DND-41 (cell line): Measurements from ENCODE around the gene SIDT1.

Experiments
- ATAC-seq: fragments of 200-7000 bp; cut with Tn5 transposase; 3 replicates; pipeline ENCODE4 v1.9.1; 2021; ENCODE audit warnings: low read depth; ENCODE audit not compliant: insufficient read depth
- DNase-seq: peaks from one replicate; pipeline ENCODE4 v3.0.0-alpha.2; 2020
- H2AFZ ChIP-seq: 2 replicates; pipeline ENCODE4 v1.6.0; 2012; ENCODE audit warnings: low read depth, low read length
- H3K27ac ChIP-seq: 2 replicates; pipeline ENCODE4 v1.5.1; 2012; ENCODE audit warnings: low read length, inconsistent platforms
- H3K27me3 ChIP-seq: fragments of 200-600 bp; sonication (generic); 2 replicates; pipeline ENCODE4 v1.6.0; 2012; ENCODE audit warnings: low read length, mild to moderate bottlenecking, inconsistent platforms; ENCODE audit not compliant: insufficient read depth, poor library complexity
- H3K36me3 ChIP-seq: 2 replicates; pipeline ENCODE4 v1.5.1; 2012; ENCODE audit warnings: low read length, inconsistent platforms; ENCODE audit not compliant: insufficient read depth
- H3K4me1 ChIP-seq: 2 replicates; pipeline ENCODE4 v1.5.1; 2012; ENCODE audit warnings: mild to moderate bottlenecking, low read length; ENCODE audit not compliant: insufficient read depth
- H3K4me2 ChIP-seq: 2 replicates; pipeline ENCODE4 v1.6.0; 2012; ENCODE audit warnings: mild to moderate bottlenecking, moderate library complexity, low read length, inconsistent platforms; ENCODE audit not compliant: insufficient read depth
- H3K4me3 ChIP-seq, 2 experiments: fragments of 200-600 bp in 1 of 2; shearing (Covaris generic) in 1 of 2; 2 replicates each; pipeline ENCODE4 v1.5.1; 2012 to 2016; ENCODE audit warnings: inconsistent platforms in 2 of 2, low read length in 2 of 2, mild to moderate bottlenecking in 2 of 2, low read depth in 1 of 2, moderate library complexity in 1 of 2
- H3K79me2 ChIP-seq: 2 replicates; pipeline ENCODE4 v1.6.0; 2012; ENCODE audit warnings: low read length, inconsistent platforms; ENCODE audit not compliant: insufficient read depth
- H3K9ac ChIP-seq: 2 replicates; pipeline ENCODE4 v1.6.0; 2012; ENCODE audit warnings: low read depth, mild to moderate bottlenecking, inconsistent platforms, low read length, moderate library complexity
- H3K9me3 ChIP-seq: 2 replicates; pipeline ENCODE4 v1.5.1; 2012; ENCODE audit warnings: low read length, moderate library complexity, mild to moderate bottlenecking, inconsistent platforms; ENCODE audit not compliant: insufficient read depth, severe bottlenecking
- H4K20me1 ChIP-seq: 2 replicates; pipeline ENCODE4 v1.6.0; 2012; ENCODE audit warnings: low read length; ENCODE audit not compliant: insufficient read depth
- EZH2 ChIP-seq: IDR thresholded peaks from 3 replicates; pipeline ENCODE4 v1.6.1; 2012; ENCODE audit warnings: borderline replicate concordance, low read depth, mild to moderate bottlenecking, moderate library complexity, low read length, inconsistent platforms; ENCODE audit not compliant: severe bottlenecking
- TF ChIP-seq, protein P1 (sequence below): IDR thresholded peaks from 2 replicates; pipeline ENCODE4 v1.5.1; 2012; ENCODE audit warnings: borderline replicate concordance, low read length, moderate library complexity, mild to moderate bottlenecking; ENCODE audit not compliant: poor library complexity, severe bottlenecking; ENCODE audit errors: extremely low read depth

The SIDT1 gene

GRCh38 chr3:113637756-113638155, 105.4 kb downstream of the SIDT1 start:
- H3K79me2 ChIP-seq, result no peaks in the 10 kb centered on the region
- no peaks in the 10 kb centered on the region for H3K9me3 ChIP-seq
- no peak overlapping the region for H3K4me2 ChIP-seq
- no peak overlapping the region for H3K4me3 ChIP-seq
- H4K20me1 ChIP-seq, result no peaks in the 10 kb centered on the region
- no peaks in the 10 kb centered on the region for H3K36me3 ChIP-seq
- no peaks in the 10 kb centered on the region for H3K4me1 ChIP-seq
- no peak overlapping the region for H2AFZ ChIP-seq
- ATAC-seq, result no peak
- H3K9ac ChIP-seq, result no peak overlapping the region
- TF ChIP-seq, protein P1, sequence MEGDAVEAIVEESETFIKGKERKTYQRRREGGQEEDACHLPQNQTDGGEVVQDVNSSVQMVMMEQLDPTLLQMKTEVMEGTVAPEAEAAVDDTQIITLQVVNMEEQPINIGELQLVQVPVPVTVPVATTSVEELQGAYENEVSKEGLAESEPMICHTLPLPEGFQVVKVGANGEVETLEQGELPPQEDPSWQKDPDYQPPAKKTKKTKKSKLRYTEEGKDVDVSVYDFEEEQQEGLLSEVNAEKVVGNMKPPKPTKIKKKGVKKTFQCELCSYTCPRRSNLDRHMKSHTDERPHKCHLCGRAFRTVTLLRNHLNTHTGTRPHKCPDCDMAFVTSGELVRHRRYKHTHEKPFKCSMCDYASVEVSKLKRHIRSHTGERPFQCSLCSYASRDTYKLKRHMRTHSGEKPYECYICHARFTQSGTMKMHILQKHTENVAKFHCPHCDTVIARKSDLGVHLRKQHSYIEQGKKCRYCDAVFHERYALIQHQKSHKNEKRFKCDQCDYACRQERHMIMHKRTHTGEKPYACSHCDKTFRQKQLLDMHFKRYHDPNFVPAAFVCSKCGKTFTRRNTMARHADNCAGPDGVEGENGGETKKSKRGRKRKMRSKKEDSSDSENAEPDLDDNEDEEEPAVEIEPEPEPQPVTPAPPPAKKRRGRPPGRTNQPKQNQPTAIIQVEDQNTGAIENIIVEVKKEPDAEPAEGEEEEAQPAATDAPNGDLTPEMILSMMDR, result no peak
- no peak for TF ChIP-seq EZH2
- no peak overlapping the region for H3K27ac ChIP-seq
- DNase-seq, result no peak
- no peaks in the 10 kb centered on the region for H3K27me3 ChIP-seq

DNA sequence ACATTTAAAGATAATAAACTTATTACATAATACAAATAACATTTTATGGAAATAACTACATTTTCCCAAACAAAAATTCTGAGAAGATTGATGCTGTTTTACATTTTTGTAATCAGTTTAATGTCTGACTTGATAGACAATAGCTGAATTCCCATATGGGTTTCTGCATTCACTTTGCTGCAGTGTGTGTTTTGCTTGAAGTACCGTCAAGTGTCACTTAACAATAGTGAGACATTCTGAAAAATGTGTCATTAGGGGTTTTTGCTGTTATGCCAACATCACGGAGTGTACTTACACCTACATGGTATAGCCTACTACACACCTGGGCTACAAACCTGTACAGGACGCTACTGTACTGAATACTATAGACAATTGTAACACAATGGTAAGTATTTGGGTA, 106.6 kb downstream of the SIDT1 start:
- no peaks in the 10 kb centered on the region for H3K36me3 ChIP-seq
- H3K9ac ChIP-seq, result no peak overlapping the region
- H3K79me2 ChIP-seq, result no peaks in the 10 kb centered on the region
- no peaks in the 10 kb centered on the region for H3K9me3 ChIP-seq
- H3K4me3 ChIP-seq, result no peak overlapping the region
- TF ChIP-seq, protein P1, result no peak
- no peak for TF ChIP-seq EZH2
- H3K4me1 ChIP-seq, result no peaks in the 10 kb centered on the region
- H4K20me1 ChIP-seq, result no peaks in the 10 kb centered on the region
- H3K4me2 ChIP-seq, result no peak overlapping the region
- ATAC-seq, result no peak
- no peak overlapping the region for H3K27ac ChIP-seq
- no peak overlapping the region for H2AFZ ChIP-seq
- DNase-seq, result no peak
- no peaks in the 10 kb centered on the region for H3K27me3 ChIP-seq

DNA sequence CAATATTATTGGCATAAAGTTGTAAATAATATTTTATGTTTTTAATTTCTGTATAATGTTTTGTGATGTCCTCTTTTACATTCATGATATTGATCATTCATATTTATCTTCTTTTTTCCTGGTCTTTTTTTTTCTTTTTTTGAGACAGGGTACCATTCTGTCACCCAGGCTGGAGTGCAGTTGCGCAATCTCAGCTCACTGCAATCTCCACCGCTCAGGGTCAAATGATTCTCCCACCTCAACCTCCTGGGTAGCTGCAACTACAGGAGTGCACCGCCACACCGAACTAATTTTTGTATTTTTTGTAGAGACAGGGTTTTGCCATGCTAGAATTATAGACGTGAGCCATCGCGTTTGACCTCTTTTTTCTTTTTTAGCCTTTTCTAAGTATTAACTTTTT, 111.2 kb downstream of the SIDT1 start:
- no peaks in the 10 kb centered on the region for H3K36me3 ChIP-seq
- H3K9me3 ChIP-seq, result peaks cover 11% of the 10 kb centered on the region
- no peak overlapping the region for H3K27ac ChIP-seq
- H4K20me1 ChIP-seq, result no peaks in the 10 kb centered on the region
- no peak for DNase-seq
- H3K4me1 ChIP-seq, result no peaks in the 10 kb centered on the region
- no peak overlapping the region for H2AFZ ChIP-seq
- H3K27me3 ChIP-seq, result no peaks in the 10 kb centered on the region
- H3K9ac ChIP-seq, result no peak overlapping the region
- no peak overlapping the region for H3K4me2 ChIP-seq
- no peaks in the 10 kb centered on the region for H3K79me2 ChIP-seq
- ATAC-seq, result no peak
- no peak for TF ChIP-seq EZH2
- TF ChIP-seq, protein P1, result no peak
- no peak overlapping the region for H3K4me3 ChIP-seq

DNA sequence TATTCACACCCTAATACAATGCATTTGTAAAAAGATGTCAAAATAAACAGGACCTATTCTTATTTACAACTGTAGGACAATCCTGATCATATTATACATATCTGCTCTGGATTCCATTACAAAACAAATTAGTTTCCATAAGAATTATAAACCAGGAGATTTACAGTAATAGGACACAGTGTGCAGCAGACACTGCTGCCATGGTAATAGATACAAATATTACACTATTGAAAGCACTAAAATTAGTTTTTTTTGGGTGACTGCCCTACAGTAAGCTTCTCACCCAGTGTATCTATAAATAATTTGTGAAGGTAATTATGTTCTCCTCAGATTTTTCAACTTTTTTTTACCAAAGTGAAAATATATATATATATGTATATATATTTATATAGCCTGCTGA, 116.2 kb downstream of the SIDT1 start:
- Histone ChIP-seq H3K9me3 (peaks cover 11% of the 10 kb centered on the region), H3K27me3 (no peaks in the 10 kb centered on the region), H3K4me3 (no peak overlapping the region), H4K20me1 (no peaks in the 10 kb centered on the region), H3K79me2 (no peaks in the 10 kb centered on the region), H2AFZ (no peak overlapping the region), H3K27ac (no peak overlapping the region), H3K36me3 (no peaks in the 10 kb centered on the region), H3K4me1 (no peaks in the 10 kb centered on the region), H3K9ac (no peak overlapping the region), H3K4me2 (no peak overlapping the region)
- TF ChIP-seq, protein P1, result no peak
- no peak for TF ChIP-seq EZH2
- DNase-seq, result no peak
- ATAC-seq, result no peak
